ENCODE results near the gene HOXA6. TPM values are rescaled to one million over a fixed set of nuclear protein-coding genes. Genes with fewer than 3 reads are reported as not detected.

Gene HOXA6
- total RNA-seq (2021) (0.65 and 1.2 TPM in 2 replicates), Bru-seq, nascent RNA (not detected), BruChase-seq, experiment 1, labeled RNA remaining after a 2-hour chase (percentile 38 among the genes with signal in this experiment), BruChase-seq, experiment 2, labeled RNA remaining after a 6-hour chase (percentile 24 among the genes with signal in this experiment)
- long read RNA-seq, result 0 reads

- no peaks in the 10 kb centered on the region for H3K79me2 ChIP-seq (ENCODE audit: low read depth)
- POLR2A ChIA-PET (ENCODE audit: unreplicated experiment), result no interaction called here
- TF ChIP-seq EZH2 (IDR thresholded peaks at IDR 0.05; ENCODE audit: low read depth) (no peak), CTCF (conservative IDR thresholded peaks at IDR 0.05) (no peak)
- peak within 1 kb of the TSS; percentile 35; the same call in 1 of the 2 replicates for H3K4me3 ChIP-seq
- CTCF ChIA-PET, result no interaction called here
- H3K27me3 ChIP-seq (ENCODE audit: insufficient read depth, low read depth), result no peaks in the 10 kb centered on the region
- peak; percentile 36 to 48 for DNase-seq
- H3K9me2 ChIP-seq (ENCODE audit: insufficient read depth), result no peaks in the 10 kb centered on the region
- no peak within 1 kb of the TSS for H3K27ac ChIP-seq
- H3K36me3 ChIP-seq (ENCODE audit: low read depth), result no peaks in the 10 kb centered on the region
- no peaks in the 10 kb centered on the region for H4K20me1 ChIP-seq (ENCODE audit: insufficient read depth)
- H3K4me2 ChIP-seq, result peak within 1 kb of the TSS; percentile 55
- BruUV-seq (replicated peaks), result no TSS peak
- no peaks in the 10 kb centered on the region for H3K9me3 ChIP-seq (ENCODE audit: insufficient read depth, low read depth)
- 0 out of 2 replicates have a peak, but pooled peaks cover 4% of the 10 kb centered on the region for H3F3A ChIP-seq (ENCODE audit: insufficient read depth, low read depth)
- intact Hi-C loops (cut with micrococcal nuclease; ENCODE audit: unreplicated experiment), result no loop called here
- H3K4me1 ChIP-seq (replicated peaks; ENCODE audit: insufficient read depth), result 0 out of 2 replicates have a peak, but pooled peaks cover 11% of the 10 kb centered on the region
- peak within 1 kb of the TSS; percentile 73 for H2AFZ ChIP-seq
Measured at GRCh38 chr7:27147199-27148030, at the start of gene HOXA6. Gene HOXA6, minus strand, starts transcription at chr7:27147774. Its CDS starts 25 bp downstream, at chr7:27147749.

- Histone ChIP-seq H2AFZ (no peak overlapping the region), H3K27ac (no peak overlapping the region), H3K9me2 (ENCODE audit: insufficient read depth) (no peaks in the 10 kb centered on the region), H3K9me3 (ENCODE audit: insufficient read depth, low read depth) (no peaks in the 10 kb centered on the region), H3K27me3 (ENCODE audit: insufficient read depth, low read depth) (peaks cover 13% of the 10 kb centered on the region; the same call in 1 of the 2 replicates), H3F3A (ENCODE audit: insufficient read depth, low read depth) (peaks cover 19% of the 10 kb centered on the region; the same call in 1 of the 2 replicates), H4K20me1 (ENCODE audit: insufficient read depth) (no peaks in the 10 kb centered on the region), H3K4me3 (no peak overlapping the region), H3K79me2 (ENCODE audit: low read depth) (no peaks in the 10 kb centered on the region), H3K4me2 (peak overlapping the region; percentile 21; the same call in 1 of the 2 replicates), H3K4me1 (replicated peaks; ENCODE audit: insufficient read depth) (no peaks in the 10 kb centered on the region), H3K36me3 (ENCODE audit: low read depth) (no peaks in the 10 kb centered on the region)
- intact Hi-C loops (cut with micrococcal nuclease; ENCODE audit: unreplicated experiment), result loop anchor here (1.0 to 10.0 kb wide), 8 partner anchors 380 to 1658 kb away; partner anchors contain the start of gene TAX1BP1
- POLR2A ChIA-PET (ENCODE audit: unreplicated experiment), result interaction anchor here (0.5 to 0.6 kb wide), 2 partner anchors 549 to 750 kb away, joined by 3 to 4 read pairs; no protein-coding TSS in a partner anchor
- BruUV-seq (replicated peaks), result no TSS peak
- peak; percentile 59 to 76 for DNase-seq
- CTCF ChIA-PET, result interaction anchor here (0.5 to 2.2 kb wide), 28 partner anchors 10 to 978 kb away, joined by 3 to 23 read pairs (median 4); no protein-coding TSS in a partner anchor
- no peak for TF ChIP-seq EZH2 (IDR thresholded peaks at IDR 0.05; ENCODE audit: low read depth)
- TF ChIP-seq CTCF (conservative IDR thresholded peaks at IDR 0.05), result peak; percentile 99
Measured at GRCh38 chr7:27196287-27196767, 48.8 kb upstream of the HOXA6 start.

GRCh38 chr7:27194686-27195379 lies 47.3 kb upstream of the HOXA6 start:
- no peaks in the 10 kb centered on the region for H3K36me3 ChIP-seq (ENCODE audit: low read depth)
- BruUV-seq (replicated peaks), result no TSS peak
- H3K9me2 ChIP-seq (ENCODE audit: insufficient read depth), result no peaks in the 10 kb centered on the region
- no peak overlapping the region for H3K4me3 ChIP-seq
- TF ChIP-seq CTCF (conservative IDR thresholded peaks at IDR 0.05), result no peak
- no peak for TF ChIP-seq EZH2 (IDR thresholded peaks at IDR 0.05; ENCODE audit: low read depth)
- POLR2A ChIA-PET (ENCODE audit: unreplicated experiment), result interaction anchor here (0.6 kb wide), 1 partner anchor 24 kb away, joined by 3 read pairs; no protein-coding TSS in a partner anchor
- H3K4me2 ChIP-seq, result no peak overlapping the region
- H4K20me1 ChIP-seq (ENCODE audit: insufficient read depth), result no peaks in the 10 kb centered on the region
- H3K27me3 ChIP-seq (ENCODE audit: insufficient read depth, low read depth), result peaks cover 13% of the 10 kb centered on the region; the same call in 1 of the 2 replicates
- intact Hi-C loops (cut with micrococcal nuclease; ENCODE audit: unreplicated experiment), result loop anchor here (5.0 to 10.0 kb wide), 3 partner anchors 550 to 1660 kb away; partner anchors contain the start of gene TAX1BP1
- CTCF ChIA-PET, result interaction anchor here (0.6 to 2.2 kb wide), 6 partner anchors 25 to 899 kb away, joined by 3 to 23 read pairs (median 11); no protein-coding TSS in a partner anchor
- DNase-seq, result no peak
- H3K9me3 ChIP-seq (ENCODE audit: insufficient read depth, low read depth), result no peaks in the 10 kb centered on the region
- H3K4me1 ChIP-seq (replicated peaks; ENCODE audit: insufficient read depth), result no peaks in the 10 kb centered on the region
- no peak overlapping the region for H3K27ac ChIP-seq
- no peak overlapping the region for H2AFZ ChIP-seq
- H3K79me2 ChIP-seq (ENCODE audit: low read depth), result no peaks in the 10 kb centered on the region
- H3F3A ChIP-seq (ENCODE audit: insufficient read depth, low read depth), result peaks cover 12% of the 10 kb centered on the region; the same call in 1 of the 2 replicates
